Measurements from ENCODE around the gene TDRD7. TPM values are rescaled to one million over a fixed set of nuclear protein-coding genes. Genes with fewer than 3 reads are reported as not detected.

Gene TDRD7
- polyA plus RNA-seq, 2 of the 4 experiments (the other 2 are of a cell fraction): 11.5 to 15.7 TPM

DNA sequence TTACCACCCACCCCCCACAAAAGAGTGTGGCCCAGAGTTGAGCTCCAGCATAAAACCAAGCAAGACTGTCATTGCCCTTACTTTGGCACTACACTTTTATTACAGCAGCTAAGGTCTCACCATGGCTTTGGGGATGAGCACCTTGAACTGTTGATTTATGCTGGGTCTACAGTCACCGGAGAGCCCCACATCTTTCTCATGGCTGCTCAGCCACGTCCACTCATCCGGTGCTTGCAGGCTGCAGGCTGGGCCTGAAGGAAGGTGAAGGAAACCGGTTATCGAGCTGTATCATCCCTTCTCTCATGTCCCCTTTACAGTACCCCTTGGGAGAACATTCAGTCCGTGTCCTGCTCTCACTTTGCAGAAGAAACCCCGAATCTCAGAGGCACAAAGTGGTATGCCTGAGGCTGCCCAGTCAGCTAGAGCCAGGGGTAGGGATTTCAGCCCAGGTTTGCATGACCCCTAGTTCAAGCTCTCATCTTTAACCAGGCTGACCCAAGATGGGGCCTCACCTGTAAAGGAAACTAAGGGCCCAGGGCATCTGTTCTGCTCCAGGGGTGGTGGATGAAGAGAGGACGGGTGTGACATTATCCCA, 101.2 kb downstream of the TDRD7 start:
- no peak for ATAC-seq
- WGBS (ENCODE audit: missing lambda C conversion rate): 78% methylated on average over 7 of the region's 8 CpGs
- peaks cover 12% of the 10 kb centered on the region; the same call in 2 of the 3 replicates for H3K4me1 ChIP-seq
- H3K4me3 ChIP-seq: no peak overlapping the region
- H3K9me3 ChIP-seq: no peaks in the 10 kb centered on the region
- no peak for FAIRE-seq
- no peak for DNase-seq (ENCODE audit: low read depth in 1 of 2, low spot score in 1 of 2)
- no peak overlapping the region for H3K27ac ChIP-seq
- no peak overlapping the region for H3K4me2 ChIP-seq
- CTCF ChIA-PET: interaction anchor here (0.6 to 1.1 kb wide), 3 partner anchors 9 to 85 kb away, joined by 3 to 6 read pairs (median 3); no protein-coding TSS in a partner anchor
- TF ChIP-seq, protein P1, sequence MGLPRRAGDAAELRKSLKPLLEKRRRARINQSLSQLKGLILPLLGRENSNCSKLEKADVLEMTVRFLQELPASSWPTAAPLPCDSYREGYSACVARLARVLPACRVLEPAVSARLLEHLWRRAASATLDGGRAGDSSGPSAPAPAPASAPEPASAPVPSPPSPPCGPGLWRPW (IDR thresholded peaks at IDR 0.05): no peak
- TF ChIP-seq ZNF302 (CRISPR knock-in tag; IDR thresholded peaks at IDR 0.05) (no peak), POLR2AphosphoS2 (conservative IDR thresholded peaks at IDR 0.05; ENCODE audit: low read length) (no peak), HDAC2 (IDR thresholded peaks at IDR 0.05) (no peak), HOXB13 (CRISPR knock-in tag; IDR thresholded peaks at IDR 0.05; ENCODE audit: low read depth) (no peak), CEBPB (IDR thresholded peaks at IDR 0.05) (no peak), MAFK (IDR thresholded peaks at IDR 0.05; ENCODE audit: partially characterized antibody) (no peak), CHD2 (IDR thresholded peaks at IDR 0.05; ENCODE audit: low read length, partially characterized antibody) (no peak), PHF8 (IDR thresholded peaks at IDR 0.05; ENCODE audit: borderline replicate concordance, low read depth) (no peak), ZSCAN20 (CRISPR knock-in tag; IDR thresholded peaks at IDR 0.05) (no peak), FOXS1 (CRISPR knock-in tag; IDR thresholded peaks at IDR 0.05) (no peak), POLR2A (IDR thresholded peaks at IDR 0.05; ENCODE audit: low read length) (no peak), ZC3H11A (IDR thresholded peaks at IDR 0.05) (no peak), MYC (IDR thresholded peaks at IDR 0.05; ENCODE audit: borderline replicate concordance, low read length) (no peak), FOSL2 (IDR thresholded peaks at IDR 0.05) (no peak), FOSL2 (CRISPR knock-in tag; IDR thresholded peaks at IDR 0.05) (no peak), SREBF2 (IDR thresholded peaks at IDR 0.05) (no peak), TP53 (CRISPR knock-in tag; IDR thresholded peaks at IDR 0.05) (no peak)
- TF ChIP-seq, protein P2, sequence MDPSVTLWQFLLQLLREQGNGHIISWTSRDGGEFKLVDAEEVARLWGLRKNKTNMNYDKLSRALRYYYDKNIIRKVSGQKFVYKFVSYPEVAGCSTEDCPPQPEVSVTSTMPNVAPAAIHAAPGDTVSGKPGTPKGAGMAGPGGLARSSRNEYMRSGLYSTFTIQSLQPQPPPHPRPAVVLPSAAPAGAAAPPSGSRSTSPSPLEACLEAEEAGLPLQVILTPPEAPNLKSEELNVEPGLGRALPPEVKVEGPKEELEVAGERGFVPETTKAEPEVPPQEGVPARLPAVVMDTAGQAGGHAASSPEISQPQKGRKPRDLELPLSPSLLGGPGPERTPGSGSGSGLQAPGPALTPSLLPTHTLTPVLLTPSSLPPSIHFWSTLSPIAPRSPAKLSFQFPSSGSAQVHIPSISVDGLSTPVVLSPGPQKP (IDR thresholded peaks at IDR 0.05; ENCODE audit: low read depth, low read length): no peak
- TF ChIP-seq, protein P3, sequence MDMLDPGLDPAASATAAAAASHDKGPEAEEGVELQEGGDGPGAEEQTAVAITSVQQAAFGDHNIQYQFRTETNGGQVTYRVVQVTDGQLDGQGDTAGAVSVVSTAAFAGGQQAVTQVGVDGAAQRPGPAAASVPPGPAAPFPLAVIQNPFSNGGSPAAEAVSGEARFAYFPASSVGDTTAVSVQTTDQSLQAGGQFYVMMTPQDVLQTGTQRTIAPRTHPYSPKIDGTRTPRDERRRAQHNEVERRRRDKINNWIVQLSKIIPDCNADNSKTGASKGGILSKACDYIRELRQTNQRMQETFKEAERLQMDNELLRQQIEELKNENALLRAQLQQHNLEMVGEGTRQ (IDR thresholded peaks at IDR 0.05): no peak
- POLR2A ChIA-PET: no interaction called here

DNA sequence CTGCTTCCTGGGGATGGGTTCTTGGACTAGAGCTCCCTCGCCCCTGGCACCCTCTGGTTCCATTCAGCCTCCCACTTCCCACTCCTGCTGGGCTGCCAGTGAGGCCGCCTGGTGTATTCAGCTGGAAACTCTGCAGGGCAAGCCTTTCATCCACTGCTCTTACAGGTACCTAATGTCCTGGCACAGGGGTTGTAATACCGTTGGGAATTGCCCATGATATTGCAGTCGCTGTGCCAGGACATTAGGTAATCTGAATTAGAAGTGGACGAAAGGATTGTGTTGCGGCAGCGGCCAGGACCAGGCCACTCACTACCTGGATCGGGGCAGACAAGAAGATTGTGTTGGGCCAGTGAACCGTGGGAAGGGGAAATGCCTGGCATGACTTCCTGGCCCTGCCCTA, 102.6 kb downstream of the TDRD7 start:
- H3K4me3 ChIP-seq: no peak overlapping the region
- WGBS (ENCODE audit: missing lambda C conversion rate): 82% methylated on average over 9 of the region's 9 CpGs

More for the DNA sequence above, 102.6 kb downstream of the TDRD7 start:
- no peak overlapping the region for H3K27ac ChIP-seq
- ATAC-seq (no peak), DNase-seq (ENCODE audit: low read depth in 1 of 2, low spot score in 1 of 2) (no peak), FAIRE-seq (no peak)
- CTCF ChIA-PET: interaction anchor here (0.9 to 3.5 kb wide), 3 partner anchors 8 to 45 kb away, joined by 5 to 11 read pairs (median 6); no protein-coding TSS in a partner anchor
- POLR2A ChIA-PET: no interaction called here
- TF ChIP-seq ESRRA (IDR thresholded peaks at IDR 0.05; ENCODE audit: borderline replicate concordance, low read length) (no peak), KDM5A (IDR thresholded peaks at IDR 0.05) (no peak), SMC3 (IDR thresholded peaks at IDR 0.05) (no peak), RNF2 (IDR thresholded peaks at IDR 0.05; ENCODE audit: borderline replicate concordance, low read depth) (no peak), MAFK (IDR thresholded peaks at IDR 0.05; ENCODE audit: partially characterized antibody) (no peak), EP300 (IDR thresholded peaks at IDR 0.05) (no peak), HDAC2 (IDR thresholded peaks at IDR 0.05) (no peak)
- TF ChIP-seq, protein P3 (IDR thresholded peaks at IDR 0.05): no peak
- TF ChIP-seq, protein P1 (IDR thresholded peaks at IDR 0.05): no peak
- no peaks in the 10 kb centered on the region for H3K9me3 ChIP-seq
- peaks cover 26% of the 10 kb centered on the region for H3K4me1 ChIP-seq
- H3K4me2 ChIP-seq: no peak overlapping the region

All from A549 (cell line).